Transverse colon (tissue), 4 donors: ENCODE data around the gene BNC1. TPM values are rescaled to one million over a fixed set of nuclear protein-coding genes. Genes with fewer than 3 reads are reported as not detected.

Experiments
- DNase-seq: peaks from one replicate; pipeline ENCODE4 v3.0.0-alpha.2; 2019
- H3K27ac ChIP-seq, 4 donors: fragments of 200-600 bp; sonication (generic); 2 replicates each; pipeline ENCODE4 v1.5.1; 2016 to 2018; ENCODE audit warnings: inconsistent platforms in 4 of 4
- H3K27me3 ChIP-seq: fragments of 200-600 bp; sonication (generic); 2 replicates; pipeline ENCODE4 v1.5.1; 2017; ENCODE audit warnings: inconsistent platforms
- H3K36me3 ChIP-seq, 4 donors: fragments of 200-600 bp; sonication (generic); 2 replicates each; pipeline ENCODE4 v1.5.1; 2017 to 2019; ENCODE audit warnings: inconsistent platforms in 4 of 4
- H3K4me1 ChIP-seq, 4 donors: fragments of 200-600 bp; sonication (generic); 2 replicates each; pipeline ENCODE4 v1.5.1; 2017 to 2020; ENCODE audit warnings: inconsistent platforms in 4 of 4
- H3K4me3 ChIP-seq, 4 donors: fragments of 200-600 bp; sonication (generic); 1 replicate in 1 of 4; 2 replicates in 3 of 4; pipeline versions ENCODE4 v1.5.1 to v1.6.1; 2017 to 2019; ENCODE audit warnings: inconsistent platforms in 4 of 4
- H3K9me3 ChIP-seq, 2 donors: fragments of 200-600 bp; sonication (generic); 2 replicates each; pipeline ENCODE4 v1.5.1; 2017 to 2019; ENCODE audit warnings: inconsistent platforms in 2 of 2
- EP300 ChIP-seq: sonication (generic); formaldehyde crosslinking; IDR thresholded peaks from one replicate; pipeline ENCODE4 v1.6.1; 2017; ENCODE audit warnings: antibody characterized with exemption, low read depth
- POLR2A ChIP-seq: fragments of 450-650 bp; IDR thresholded peaks from one replicate; pipeline ENCODE4 v1.6.1; 2016; ENCODE audit warnings: antibody characterized with exemption, mild to moderate bottlenecking, moderate library complexity
- POLR2AphosphoS5 ChIP-seq, 3 donors: sonication (generic); formaldehyde crosslinking; IDR thresholded peaks; one replicate each; pipeline ENCODE4 v1.6.1; 2016; ENCODE audit warnings: antibody characterized with exemption in 3 of 3
- WGBS, 2 donors: methylation state at CpG; one replicate each; pipeline ENCODE4 v1.1.5; 2018; ENCODE audit warnings: low coverage in 1 of 2; 5-methylcytosine and 5-hydroxymethylcytosine counted together
- in situ Hi-C, 4 donors: fragments of 200-750 bp; cut with MboI; loops; one replicate each; pipeline versions ENCODE4 v1.15.0 to v1.15.1; 2017; ENCODE audit warnings: low sequenced_read_pairs in 3 of 4, low pct_ligation_motif_present in 1 of 4, low pct_unique_long_range_greater_than_20kb in 1 of 4
- intact Hi-C: fragments of 100-400 bp; cut with DNase I; formaldehyde crosslinking; loops from one replicate; pipeline ENCODE4 v1.15.1; 2023; ENCODE audit warnings: low total_unique reads
- total RNA-seq, 4 donors: library from RNA; depleted of rRNA; stranded (reverse); fragments of >200 nt; gene quantifications; one replicate each; pipeline ENCODE4 v1.1.0, GENCODE V29; 2016
- TF ChIP-seq, protein P1 (sequence below), 5 experiments: fragments of 200-600 bp in 3 of 5; fragments of 450-650 bp in 2 of 5; sonication (generic) in 3 of 5; IDR thresholded peaks; 1 replicate in 2 of 5; 2 replicates in 3 of 5; pipeline ENCODE4 v1.5.1; 2016 to 2017; ENCODE audit warnings: antibody characterized with exemption in 5 of 5, inconsistent platforms in 3 of 5, mild to moderate bottlenecking in 2 of 5, moderate library complexity in 1 of 5

The BNC1 gene
- total RNA-seq, 4 donors from 2014 or later = not detected

DNA sequence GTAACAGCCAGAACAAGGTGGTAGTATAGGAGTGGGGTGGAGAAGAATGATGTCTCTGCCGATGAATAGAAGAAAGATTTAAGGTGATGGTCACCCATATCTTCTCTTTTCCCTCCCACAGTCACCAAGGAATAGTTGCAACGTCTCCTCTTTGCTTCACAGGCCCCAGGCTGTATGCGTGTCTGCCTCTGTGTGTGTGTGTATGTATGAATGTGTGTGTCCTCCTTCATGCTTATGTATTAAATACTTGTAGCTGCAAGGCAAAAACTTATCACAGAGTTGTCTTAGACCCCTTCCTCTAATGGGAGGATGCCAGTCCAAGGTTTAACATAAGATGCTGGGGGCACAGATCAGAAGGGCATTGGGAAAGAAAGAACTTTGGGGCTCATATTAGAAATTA lies 19.1 kb upstream of the BNC1 start:
- no peak overlapping the region for H3K4me3 ChIP-seq
- H3K27ac ChIP-seq = no peak overlapping the region
- WGBS, 2 donors = 73 to 100% methylated on average over 1 to 3 of the region's 3 CpGs
- DNase-seq = no peak
- no peaks in the 10 kb centered on the region for H3K36me3 ChIP-seq
- H3K27me3 ChIP-seq = peaks cover 21% of the 10 kb centered on the region
- TF ChIP-seq, protein P1, sequence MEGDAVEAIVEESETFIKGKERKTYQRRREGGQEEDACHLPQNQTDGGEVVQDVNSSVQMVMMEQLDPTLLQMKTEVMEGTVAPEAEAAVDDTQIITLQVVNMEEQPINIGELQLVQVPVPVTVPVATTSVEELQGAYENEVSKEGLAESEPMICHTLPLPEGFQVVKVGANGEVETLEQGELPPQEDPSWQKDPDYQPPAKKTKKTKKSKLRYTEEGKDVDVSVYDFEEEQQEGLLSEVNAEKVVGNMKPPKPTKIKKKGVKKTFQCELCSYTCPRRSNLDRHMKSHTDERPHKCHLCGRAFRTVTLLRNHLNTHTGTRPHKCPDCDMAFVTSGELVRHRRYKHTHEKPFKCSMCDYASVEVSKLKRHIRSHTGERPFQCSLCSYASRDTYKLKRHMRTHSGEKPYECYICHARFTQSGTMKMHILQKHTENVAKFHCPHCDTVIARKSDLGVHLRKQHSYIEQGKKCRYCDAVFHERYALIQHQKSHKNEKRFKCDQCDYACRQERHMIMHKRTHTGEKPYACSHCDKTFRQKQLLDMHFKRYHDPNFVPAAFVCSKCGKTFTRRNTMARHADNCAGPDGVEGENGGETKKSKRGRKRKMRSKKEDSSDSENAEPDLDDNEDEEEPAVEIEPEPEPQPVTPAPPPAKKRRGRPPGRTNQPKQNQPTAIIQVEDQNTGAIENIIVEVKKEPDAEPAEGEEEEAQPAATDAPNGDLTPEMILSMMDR (IDR thresholded peaks at IDR 0.05) = no peak
- no peak for TF ChIP-seq POLR2A
- TF ChIP-seq POLR2AphosphoS5 (IDR thresholded peaks at IDR 0.05) = no peak
- no peak for TF ChIP-seq EP300
- no peaks in the 10 kb centered on the region for H3K9me3 ChIP-seq
- intact Hi-C loops = no loop called here
- no peaks in the 10 kb centered on the region for H3K4me1 ChIP-seq
- in situ Hi-C loops = no loop called here

DNA sequence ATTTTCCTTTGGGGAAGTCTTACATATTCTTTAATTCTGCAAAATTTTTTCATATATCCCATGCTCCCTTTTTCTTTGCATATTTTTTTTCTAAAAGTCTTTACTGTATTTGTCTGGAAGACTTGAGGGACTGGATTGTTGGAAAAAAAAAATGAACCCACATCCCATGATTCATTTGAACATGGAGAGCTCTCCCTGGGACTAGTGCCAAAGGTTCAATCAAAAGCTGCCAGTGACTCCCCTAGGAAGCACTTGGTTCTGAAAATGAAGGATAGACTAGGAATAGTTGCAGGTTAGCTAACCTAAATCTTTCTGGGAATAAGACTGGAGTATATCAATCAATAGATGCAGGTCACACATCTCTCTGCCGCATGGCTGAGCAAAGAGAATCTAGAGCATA lies 16.4 kb upstream of the BNC1 start:
- no peaks in the 10 kb centered on the region for H3K9me3 ChIP-seq
- no peak overlapping the region for H3K27ac ChIP-seq
- no peak for DNase-seq
- H3K27me3 ChIP-seq = peaks cover 37% of the 10 kb centered on the region
- in situ Hi-C loops (no loop called here), intact Hi-C loops (no loop called here)
- TF ChIP-seq POLR2AphosphoS5 (IDR thresholded peaks at IDR 0.05) (no peak), POLR2A (no peak), EP300 (no peak)
- TF ChIP-seq, protein P1 (IDR thresholded peaks at IDR 0.05) = no peak
- 90 to 95% methylated on average over 1 of the region's 1 CpG for WGBS, 2 donors
- no peaks in the 10 kb centered on the region for H3K36me3 ChIP-seq
- H3K4me1 ChIP-seq = no peaks in the 10 kb centered on the region
- no peak overlapping the region for H3K4me3 ChIP-seq

DNA sequence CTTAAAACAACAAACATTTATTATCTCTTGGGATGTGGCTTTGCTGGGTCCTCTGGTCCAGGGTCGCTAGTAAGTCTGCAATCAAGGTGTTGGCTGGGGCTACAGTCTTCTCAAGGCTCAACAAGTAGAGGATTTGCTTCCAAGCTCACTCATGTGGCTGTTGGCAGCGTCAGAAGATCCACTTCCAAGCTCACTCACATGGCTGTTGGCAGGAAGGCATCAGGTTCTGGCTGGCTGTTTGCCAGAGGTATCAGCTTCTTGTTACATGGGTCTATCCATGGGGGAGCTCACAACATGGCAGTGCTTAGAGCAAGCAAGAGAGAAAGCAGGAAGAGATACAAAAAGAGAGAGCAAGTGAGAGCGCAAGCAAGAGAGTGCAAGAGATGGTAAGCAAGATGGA lies 15.0 kb upstream of the BNC1 start:
- no peak overlapping the region for H3K27ac ChIP-seq
- in situ Hi-C loops = no loop called here
- no peak for DNase-seq

DNA sequence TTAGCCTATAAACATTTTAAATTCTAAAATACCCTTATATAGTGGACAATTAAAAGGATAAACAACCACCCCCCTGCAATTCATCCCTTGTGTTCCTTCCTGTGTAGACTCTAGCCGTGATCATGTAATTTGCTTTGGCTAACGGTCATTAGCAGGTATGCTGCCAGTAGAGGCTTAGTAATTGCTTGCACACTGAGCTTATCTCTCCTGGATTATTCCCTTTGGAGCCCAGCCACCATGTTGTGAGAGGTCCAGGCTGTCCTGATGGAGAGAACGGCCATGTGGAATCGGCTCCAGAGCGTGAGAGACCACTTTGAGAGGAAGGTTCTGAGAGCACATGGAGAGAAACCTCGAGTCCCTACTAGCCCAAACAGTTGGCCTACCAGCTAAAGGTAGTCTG lies 11.0 kb upstream of the BNC1 start:
- WGBS, 2 donors = 60 to 65% methylated on average over 1 to 6 of the region's 6 CpGs
- no peaks in the 10 kb centered on the region for H3K4me1 ChIP-seq

More for the DNA sequence above, 15.0 kb upstream of the BNC1 start:
- H3K4me1 ChIP-seq = no peaks in the 10 kb centered on the region
- intact Hi-C loops = no loop called here
- peaks cover 38% of the 10 kb centered on the region for H3K27me3 ChIP-seq
- no peaks in the 10 kb centered on the region for H3K36me3 ChIP-seq
- no peak overlapping the region for H3K4me3 ChIP-seq
- 59 to 100% methylated on average over 1 to 3 of the region's 3 CpGs for WGBS, 2 donors
- H3K9me3 ChIP-seq = no peaks in the 10 kb centered on the region
- TF ChIP-seq POLR2A (no peak), EP300 (no peak), POLR2AphosphoS5 (IDR thresholded peaks at IDR 0.05) (no peak)
- TF ChIP-seq, protein P1 (IDR thresholded peaks at IDR 0.05) = no peak

More for the DNA sequence above, 11.0 kb upstream of the BNC1 start:
- H3K4me3 ChIP-seq = no peak overlapping the region
- DNase-seq = no peak
- TF ChIP-seq, protein P1 (IDR thresholded peaks at IDR 0.05) = no peak
- TF ChIP-seq POLR2A (no peak), EP300 (no peak), POLR2AphosphoS5 (IDR thresholded peaks at IDR 0.05) (no peak)
- no peak overlapping the region for H3K27ac ChIP-seq
- in situ Hi-C loops (no loop called here), intact Hi-C loops (no loop called here)
- no peaks in the 10 kb centered on the region for H3K9me3 ChIP-seq
- peaks cover 32% of the 10 kb centered on the region for H3K27me3 ChIP-seq
- H3K36me3 ChIP-seq = no peaks in the 10 kb centered on the region
